H9 (cell line): ENCODE results near the gene SEMA5A. TPM values are rescaled to one million over a fixed set of nuclear protein-coding genes. Genes with fewer than 3 reads are reported as not detected.

Source experiments
- DNase-seq: peaks from one replicate; pipeline ENCODE4 v3.0.0-alpha.2; 2017
- H2AFZ ChIP-seq: one replicate; pipeline ENCODE4 v1.6.1; 2013; ENCODE audit warnings: mild to moderate bottlenecking, low read length, control low read depth, moderate library complexity
- H2AK5ac ChIP-seq: 2 replicates; pipeline ENCODE4 v1.6.1; 2013; ENCODE audit warnings: low read length, control low read depth, mixed read lengths; ENCODE audit not compliant: insufficient read length
- H2BK120ac ChIP-seq: one replicate; pipeline ENCODE4 v1.6.1; 2013; ENCODE audit warnings: low read depth, mild to moderate bottlenecking, low read length, control low read depth, inconsistent platforms; ENCODE audit not compliant: poor library complexity, severe bottlenecking
- H2BK12ac ChIP-seq: 2 replicates; pipeline ENCODE4 v1.6.1; 2013; ENCODE audit warnings: low read length, control low read depth, mixed read lengths, low read depth; ENCODE audit not compliant: insufficient read length
- H2BK15ac ChIP-seq: 2 replicates; pipeline ENCODE4 v1.6.1; 2013; ENCODE audit warnings: low read depth, low read length, control low read depth
- H2BK20ac ChIP-seq: one replicate; pipeline ENCODE4 v1.6.1; 2013; ENCODE audit warnings: low read depth, mild to moderate bottlenecking, low read length, control low read depth, inconsistent platforms; ENCODE audit not compliant: poor library complexity, severe bottlenecking
- H2BK5ac ChIP-seq: 2 replicates; pipeline ENCODE4 v1.6.1; 2013; ENCODE audit warnings: low read length, control low read depth, mixed read lengths; ENCODE audit not compliant: insufficient read length
- H3K14ac ChIP-seq: 2 replicates; pipeline ENCODE4 v1.6.1; 2013; ENCODE audit warnings: low read length, control low read depth; ENCODE audit not compliant: insufficient read depth
- H3K18ac ChIP-seq: 2 replicates; pipeline ENCODE4 v1.6.1; 2013; ENCODE audit warnings: low read depth, mild to moderate bottlenecking, mixed read lengths, low read length, control low read depth; ENCODE audit not compliant: insufficient read length
- H3K23ac ChIP-seq: 2 replicates; pipeline ENCODE4 v1.6.1; 2013; ENCODE audit warnings: low read length, control low read depth, mixed read lengths, low read depth; ENCODE audit not compliant: insufficient read length
- H3K23me2 ChIP-seq: 2 replicates; pipeline ENCODE4 v1.6.1; 2013; ENCODE audit warnings: low read depth, mild to moderate bottlenecking, mixed read lengths, low read length, control low read depth; ENCODE audit not compliant: insufficient read length, poor library complexity, severe bottlenecking
- H3K27ac ChIP-seq: 2 replicates; pipeline ENCODE4 v1.5.1; 2013; ENCODE audit warnings: low read length, control low read depth, mixed read lengths, low read depth; ENCODE audit not compliant: insufficient read length
- H3K27me3 ChIP-seq: 2 replicates; pipeline ENCODE4 v1.6.1; 2013; ENCODE audit warnings: low read length, control low read depth, inconsistent platforms; ENCODE audit not compliant: insufficient read depth
- H3K4ac ChIP-seq: 2 replicates; pipeline ENCODE4 v1.6.1; 2013; ENCODE audit warnings: low read depth, mild to moderate bottlenecking, control low read depth, inconsistent platforms, low read length, moderate library complexity
- H3K4me1 ChIP-seq: 2 replicates; pipeline ENCODE4 v1.6.1; 2013; ENCODE audit warnings: low read length, control low read depth, inconsistent platforms; ENCODE audit not compliant: insufficient read depth
- H3K4me2 ChIP-seq: 2 replicates; pipeline ENCODE4 v1.6.1; 2013; ENCODE audit warnings: low read length, control low read depth, mixed read lengths; ENCODE audit not compliant: insufficient read length, insufficient read depth
- H3K56ac ChIP-seq: 2 replicates; pipeline ENCODE4 v1.6.1; 2013; ENCODE audit warnings: low read depth, mild to moderate bottlenecking, mixed read lengths, low read length, control low read depth; ENCODE audit not compliant: insufficient read length
- H3K79me1 ChIP-seq: 2 replicates; pipeline ENCODE4 v1.6.1; 2013; ENCODE audit warnings: low read depth, mild to moderate bottlenecking, moderate library complexity, low read length, control low read depth, inconsistent platforms; ENCODE audit not compliant: insufficient read depth, poor library complexity, severe bottlenecking
- H3K79me2 ChIP-seq: 2 replicates; pipeline ENCODE4 v1.6.1; 2013; ENCODE audit warnings: low read length, control low read depth, inconsistent platforms; ENCODE audit not compliant: insufficient read depth
- H3K9ac ChIP-seq: 2 replicates; pipeline ENCODE4 v1.6.1; 2013; ENCODE audit warnings: low read length, control low read depth, mixed read lengths; ENCODE audit not compliant: insufficient read length; ENCODE audit errors: extremely low read depth
- H3K9me3 ChIP-seq: one replicate; pipeline ENCODE4 v1.6.1; 2013; ENCODE audit warnings: low read depth, low read length, inconsistent platforms; ENCODE audit not compliant: control insufficient read depth
- H3T11ph ChIP-seq: one replicate; pipeline ENCODE4 v1.6.1; 2013; ENCODE audit warnings: mild to moderate bottlenecking, low read length, control low read depth, inconsistent platforms
- H4K20me1 ChIP-seq: one replicate; pipeline ENCODE4 v1.6.1; 2013; ENCODE audit not compliant: control insufficient read depth, insufficient read length, insufficient read depth
- H4K5ac ChIP-seq: 2 replicates; pipeline ENCODE4 v1.6.1; 2013; ENCODE audit warnings: low read depth, mild to moderate bottlenecking, mixed read lengths, low read length, control low read depth; ENCODE audit not compliant: insufficient read length
- H4K8ac ChIP-seq: replicated peaks from 2 replicates; pipeline ENCODE4 v1.6.1; 2013; ENCODE audit warnings: low read length, control low read depth, mixed read lengths, low read depth; ENCODE audit not compliant: insufficient read length
- H4K91ac ChIP-seq: 2 replicates; pipeline ENCODE4 v1.6.1; 2013; ENCODE audit warnings: low read depth, mild to moderate bottlenecking, moderate library complexity, mixed read lengths, low read length, control low read depth; ENCODE audit not compliant: insufficient read length
- H3K27ac Mint-ChIP-seq, 3 experiments: 2 replicates in 2 of 3; 3 replicates in 1 of 3; pipeline ENCODE4 v1.8.0; 2020 to 2021; ENCODE audit warnings: mixed read lengths in 3 of 3, mild to moderate bottlenecking in 1 of 3, moderate library complexity in 1 of 3
- H3K27me3 Mint-ChIP-seq: 2 replicates; pipeline ENCODE4 v1.8.0; 2021; ENCODE audit warnings: low read depth, mild to moderate bottlenecking, moderate library complexity, mixed read lengths
- H3K36me3 Mint-ChIP-seq, 3 experiments: 2 replicates in 2 of 3; 3 replicates in 1 of 3; pipeline ENCODE4 v1.8.0; 2020 to 2021; ENCODE audit warnings: low read depth in 3 of 3, mixed read lengths in 3 of 3; ENCODE audit not compliant: insufficient read depth in 1 of 3
- H3K4me1 Mint-ChIP-seq, 2 experiments: 2 replicates each; pipeline ENCODE4 v1.8.0; 2020; ENCODE audit warnings: mixed read lengths in 2 of 2
- H3K4me3 Mint-ChIP-seq, 2 experiments: 2 replicates in 1 of 2; 3 replicates in 1 of 2; pipeline ENCODE4 v1.8.0; 2020 to 2021; ENCODE audit warnings: mild to moderate bottlenecking in 2 of 2, mixed read lengths in 2 of 2, moderate library complexity in 1 of 2
- H3K9me3 Mint-ChIP-seq, 2 experiments: 2 replicates in 1 of 2; 3 replicates in 1 of 2; pipeline ENCODE4 v1.8.0; 2020; ENCODE audit warnings: mild to moderate bottlenecking in 2 of 2, mixed read lengths in 2 of 2, moderate library complexity in 1 of 2
- WGBS: extraction: QIAGEN DNeasy Blood & Tissue Kit; methylation state at CpG from one replicate; pipeline ENCODE4 v1.1.7; 2013; ENCODE audit warnings: missing lambda C conversion rate, low lambda C conversion rate, mixed read lengths; ENCODE audit not compliant: insufficient read length; ENCODE audit errors: extremely low coverage; 5-methylcytosine and 5-hydroxymethylcytosine counted together
- total RNA-seq: library from RNA; stranded (reverse); gene quantifications from 2 replicates; pipeline ENCODE4 v1.2.1, GENCODE V29; 2021
- TF ChIP-seq, protein P1 (sequence below): fragments of 200-600 bp; sonication (generic); conservative IDR thresholded peaks from 3 replicates; pipeline ENCODE4 v1.8.0; 2021; ENCODE audit warnings: antibody characterized with exemption, mild to moderate bottlenecking

Gene SEMA5A
- total RNA-seq, 1 experiment from 2014 or later = 4.3 TPM

DNA sequence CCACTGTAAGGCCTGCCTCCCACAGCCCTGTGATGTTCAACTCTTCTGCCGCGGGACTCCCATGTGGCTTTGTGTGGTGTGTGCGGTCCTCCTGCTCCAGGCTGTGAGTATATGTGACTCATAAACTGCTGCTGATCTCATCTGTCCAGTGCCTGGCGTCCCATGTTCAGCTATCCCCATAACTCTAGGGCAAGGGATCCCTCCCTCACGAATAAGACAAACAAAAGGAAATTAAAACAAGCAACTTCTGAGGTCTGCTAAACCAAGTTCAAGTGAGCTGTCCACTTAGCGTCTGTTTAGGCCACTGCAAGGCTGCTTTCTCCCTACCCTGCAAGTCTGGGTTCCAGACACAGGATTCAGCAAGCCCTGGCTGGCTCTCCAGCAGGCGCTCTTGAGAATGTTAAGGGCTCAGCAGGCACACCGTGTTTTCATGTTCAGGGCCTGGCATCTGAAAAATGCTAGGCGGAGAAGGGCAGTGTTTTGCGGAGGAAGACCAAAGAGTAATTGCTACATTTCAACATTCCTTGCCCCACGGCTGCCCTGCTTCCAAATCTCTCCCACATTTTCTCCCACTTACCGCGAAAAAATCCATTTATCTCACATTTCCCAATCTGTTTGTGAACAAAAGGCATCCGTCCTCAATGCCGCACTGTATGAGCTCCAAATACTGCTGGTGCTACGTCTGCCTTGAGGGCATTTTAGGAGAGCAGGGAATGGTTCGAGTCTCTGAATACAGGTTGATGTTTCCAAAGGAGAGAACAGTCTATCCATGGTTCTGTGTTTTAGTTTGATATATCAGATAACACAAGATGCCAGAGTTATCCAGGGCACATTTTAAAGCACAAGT is 280.2 kb downstream of the SEMA5A start:
- H2BK20ac ChIP-seq = no peak overlapping the region
- H3K23ac ChIP-seq = no peak overlapping the region
- H2BK5ac ChIP-seq = no peak overlapping the region
- H3K79me2 ChIP-seq = no peaks in the 10 kb centered on the region
- no peak overlapping the region for H3K4me2 ChIP-seq
- H2AK5ac ChIP-seq = no peak overlapping the region
- peaks cover 0 to 3% (median 2%) of the 10 kb centered on the region in 3 experiments; a peak in 4 of 7 replicates for H3K36me3 Mint-ChIP-seq
- peaks cover 0 to 3% of the 10 kb centered on the region in 2 experiments; a peak in 2 of 5 replicates for H3K9me3 Mint-ChIP-seq
- no peaks in the 10 kb centered on the region for H3K9me3 ChIP-seq
- H3K79me1 ChIP-seq = no peaks in the 10 kb centered on the region
- H3K4me3 Mint-ChIP-seq = no peak overlapping the region; a peak in 1 of 5 replicates
- no peak overlapping the region for H4K8ac ChIP-seq
- H3K27ac Mint-ChIP-seq = peak overlapping the region; percentile 63 to 92 (median 63)
- no peak overlapping the region for H3K14ac ChIP-seq
- no CpG with 5 or more reads among the region's 17 CpGs for WGBS
- H3K4me1 Mint-ChIP-seq = peaks cover 20 to 21% of the 10 kb centered on the region in 2 experiments
- TF ChIP-seq, protein P1, sequence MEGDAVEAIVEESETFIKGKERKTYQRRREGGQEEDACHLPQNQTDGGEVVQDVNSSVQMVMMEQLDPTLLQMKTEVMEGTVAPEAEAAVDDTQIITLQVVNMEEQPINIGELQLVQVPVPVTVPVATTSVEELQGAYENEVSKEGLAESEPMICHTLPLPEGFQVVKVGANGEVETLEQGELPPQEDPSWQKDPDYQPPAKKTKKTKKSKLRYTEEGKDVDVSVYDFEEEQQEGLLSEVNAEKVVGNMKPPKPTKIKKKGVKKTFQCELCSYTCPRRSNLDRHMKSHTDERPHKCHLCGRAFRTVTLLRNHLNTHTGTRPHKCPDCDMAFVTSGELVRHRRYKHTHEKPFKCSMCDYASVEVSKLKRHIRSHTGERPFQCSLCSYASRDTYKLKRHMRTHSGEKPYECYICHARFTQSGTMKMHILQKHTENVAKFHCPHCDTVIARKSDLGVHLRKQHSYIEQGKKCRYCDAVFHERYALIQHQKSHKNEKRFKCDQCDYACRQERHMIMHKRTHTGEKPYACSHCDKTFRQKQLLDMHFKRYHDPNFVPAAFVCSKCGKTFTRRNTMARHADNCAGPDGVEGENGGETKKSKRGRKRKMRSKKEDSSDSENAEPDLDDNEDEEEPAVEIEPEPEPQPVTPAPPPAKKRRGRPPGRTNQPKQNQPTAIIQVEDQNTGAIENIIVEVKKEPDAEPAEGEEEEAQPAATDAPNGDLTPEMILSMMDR = no peak
- H3K4me1 ChIP-seq = no peaks in the 10 kb centered on the region; the same call in 1 of the 2 replicates
- no peak overlapping the region for H3T11ph ChIP-seq
- no peaks in the 10 kb centered on the region for H3K27me3 Mint-ChIP-seq
- H3K56ac ChIP-seq = no peak overlapping the region
- no peak overlapping the region for H3K18ac ChIP-seq
- no peaks in the 10 kb centered on the region for H3K23me2 ChIP-seq
- peak; percentile 63 for DNase-seq
- H4K5ac ChIP-seq = no peak overlapping the region
- H4K20me1 ChIP-seq = no peaks in the 10 kb centered on the region
- H3K9ac ChIP-seq = no peak overlapping the region
- H2BK15ac ChIP-seq = no peak overlapping the region
- no peaks in the 10 kb centered on the region for H3K27me3 ChIP-seq
- no peak overlapping the region for H2BK12ac ChIP-seq
- no peak overlapping the region for H2BK120ac ChIP-seq
- H3K27ac ChIP-seq = no peak overlapping the region
- H3K4ac ChIP-seq = no peak overlapping the region
- H4K91ac ChIP-seq = no peak overlapping the region
- H2AFZ ChIP-seq = no peak overlapping the region
